Liver (tissue), 3 donors: ENCODE data around the gene ZNF48.

Source experiments
- CTCF ChIP-seq: fragments of 150-350 bp; IDR thresholded peaks from 2 replicates; pipeline ENCODE4 v1.5.1; 2017; ENCODE audit warnings: improper control_type of control experiment, low read depth, low read length; ENCODE audit not compliant: missing input control
- EGR1 ChIP-seq, 2 donors: IDR thresholded peaks; 2 replicates each; pipeline ENCODE4 v1.6.1; 2016 to 2018; ENCODE audit warnings: antibody characterized with exemption in 2 of 2, low read depth in 2 of 2
- JUND ChIP-seq, 2 donors: IDR thresholded peaks; 2 replicates each; pipeline ENCODE4 v1.6.1; 2016; ENCODE audit warnings: antibody characterized with exemption in 2 of 2
- NR2F2 ChIP-seq: IDR thresholded peaks from 2 replicates; pipeline ENCODE4 v1.6.1; 2016; ENCODE audit warnings: antibody characterized with exemption
- RAD21 ChIP-seq, 2 donors: IDR thresholded peaks; 2 replicates each; pipeline ENCODE4 v1.6.1; 2016; ENCODE audit warnings: antibody characterized with exemption in 2 of 2, mild to moderate bottlenecking in 2 of 2
- REST ChIP-seq: IDR thresholded peaks from 2 replicates; pipeline ENCODE4 v1.6.1; 2016; ENCODE audit warnings: antibody characterized with exemption, mild to moderate bottlenecking
- RXRA ChIP-seq, 2 donors: IDR thresholded peaks; 2 replicates each; pipeline ENCODE4 v1.6.1; 2017 to 2018; ENCODE audit warnings: antibody characterized with exemption in 2 of 2, mild to moderate bottlenecking in 1 of 2
- SP1 ChIP-seq: IDR thresholded peaks from 2 replicates; pipeline ENCODE4 v1.6.1; 2018; ENCODE audit warnings: antibody characterized with exemption, mild to moderate bottlenecking
- TAF1 ChIP-seq: conservative IDR thresholded peaks from 2 replicates; pipeline ENCODE4 v1.6.1; 2016; ENCODE audit warnings: antibody characterized with exemption, mild to moderate bottlenecking
- YY1 ChIP-seq: IDR thresholded peaks from 2 replicates; pipeline ENCODE4 v1.6.1; 2016; ENCODE audit warnings: antibody characterized with exemption, mild to moderate bottlenecking
- TF ChIP-seq, protein P1 (sequence below): IDR thresholded peaks from 2 replicates; pipeline ENCODE4 v1.6.1; 2016; ENCODE audit warnings: antibody characterized with exemption
- TF ChIP-seq, protein P2 (sequence below): IDR thresholded peaks from 2 replicates; pipeline ENCODE4 v1.6.1; 2016; ENCODE audit warnings: antibody characterized with exemption
- TF ChIP-seq, protein P3 (sequence below): IDR thresholded peaks from 2 replicates; pipeline ENCODE4 v1.6.1; 2016; ENCODE audit warnings: antibody characterized with exemption
- donor health status: healthy.
- donor health status: healthy.

- TF ChIP-seq, protein P1, sequence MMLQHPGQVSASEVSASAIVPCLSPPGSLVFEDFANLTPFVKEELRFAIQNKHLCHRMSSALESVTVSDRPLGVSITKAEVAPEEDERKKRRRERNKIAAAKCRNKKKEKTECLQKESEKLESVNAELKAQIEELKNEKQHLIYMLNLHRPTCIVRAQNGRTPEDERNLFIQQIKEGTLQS: no peak
- TF ChIP-seq JUND (IDR thresholded peaks at IDR 0.05) (no peak), CTCF (no peak), RAD21 (IDR thresholded peaks at IDR 0.05) (no peak), TAF1 (no peak), RXRA (IDR thresholded peaks at IDR 0.05) (no peak), YY1 (no peak), EGR1 (IDR thresholded peaks at IDR 0.05; ENCODE audit: low read depth in 2 of 2) (no peak), REST (no peak), SP1 (no peak), NR2F2 (no peak)
- TF ChIP-seq, protein P2, sequence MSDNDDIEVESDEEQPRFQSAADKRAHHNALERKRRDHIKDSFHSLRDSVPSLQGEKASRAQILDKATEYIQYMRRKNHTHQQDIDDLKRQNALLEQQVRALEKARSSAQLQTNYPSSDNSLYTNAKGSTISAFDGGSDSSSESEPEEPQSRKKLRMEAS: no peak
- TF ChIP-seq, protein P3, sequence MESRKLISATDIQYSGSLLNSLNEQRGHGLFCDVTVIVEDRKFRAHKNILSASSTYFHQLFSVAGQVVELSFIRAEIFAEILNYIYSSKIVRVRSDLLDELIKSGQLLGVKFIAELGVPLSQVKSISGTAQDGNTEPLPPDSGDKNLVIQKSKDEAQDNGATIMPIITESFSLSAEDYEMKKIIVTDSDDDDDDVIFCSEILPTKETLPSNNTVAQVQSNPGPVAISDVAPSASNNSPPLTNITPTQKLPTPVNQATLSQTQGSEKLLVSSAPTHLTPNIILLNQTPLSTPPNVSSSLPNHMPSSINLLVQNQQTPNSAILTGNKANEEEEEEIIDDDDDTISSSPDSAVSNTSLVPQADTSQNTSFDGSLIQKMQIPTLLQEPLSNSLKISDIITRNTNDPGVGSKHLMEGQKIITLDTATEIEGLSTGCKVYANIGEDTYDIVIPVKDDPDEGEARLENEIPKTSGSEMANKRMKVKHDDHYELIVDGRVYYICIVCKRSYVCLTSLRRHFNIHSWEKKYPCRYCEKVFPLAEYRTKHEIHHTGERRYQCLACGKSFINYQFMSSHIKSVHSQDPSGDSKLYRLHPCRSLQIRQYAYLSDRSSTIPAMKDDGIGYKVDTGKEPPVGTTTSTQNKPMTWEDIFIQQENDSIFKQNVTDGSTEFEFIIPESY: no peak
These were observed 49.9 kb downstream of the ZNF48 start for GRCh38 chr16:30445149-30445407.
